GM12892 (cell line): ENCODE measurements around the gene ISG20L2.

Experiments used
- DNase-seq: peaks from one replicate; pipeline ENCODE4 v3.0.0; 2011; ENCODE audit not compliant: insufficient read length
- FAIRE-seq: peaks from 2 replicates; lab custom pipeline; 2011; peaks lifted over from hg19 to GRCh38; lab: Jason Lieb, UNC
- POLR2A ChIP-seq: IDR thresholded peaks from 2 replicates; pipeline ENCODE4 v1.6.1; 2011; ENCODE audit warnings: low read depth, low read length, control low read depth
- POLR2AphosphoS5 ChIP-seq: IDR thresholded peaks from 2 replicates; pipeline ENCODE4 v1.6.1; 2011; ENCODE audit warnings: low read depth, low read length, control low read depth
- TAF1 ChIP-seq: IDR thresholded peaks from 2 replicates; pipeline ENCODE4 v1.6.1; 2011; ENCODE audit warnings: low read depth, mild to moderate bottlenecking, control low read depth, low read length, borderline replicate concordance

The ISG20L2 gene

GRCh38 chr1:156675210-156676113, 53.1 kb downstream of the ISG20L2 start:
- TF ChIP-seq POLR2AphosphoS5 = no peak
- TF ChIP-seq TAF1 = no peak
- TF ChIP-seq POLR2A = no peak
- FAIRE-seq (no peak), DNase-seq (no peak)

- TF ChIP-seq POLR2AphosphoS5 (no peak), POLR2A (no peak), TAF1 (no peak)
- FAIRE-seq (no peak), DNase-seq (no peak)
Observed at GRCh38 chr1:156673387-156674121, 55.0 kb downstream of the ISG20L2 start.
